Testis (tissue), 2 donors: Measurements from ENCODE around the gene ARHGEF11.

Source experiments
- CTCF ChIP-seq, 3 experiments: fragments of 450-650 bp in 2 of 3; fragments of 200-600 bp in 1 of 3; sonication (generic) in 1 of 3; IDR thresholded peaks; one replicate each; pipeline ENCODE4 v1.5.1; 2016 to 2019; ENCODE audit warnings: antibody characterized with exemption in 3 of 3, mild to moderate bottlenecking in 2 of 3, moderate library complexity in 1 of 3
- POLR2A ChIP-seq: fragments of 450-650 bp; IDR thresholded peaks from one replicate; pipeline ENCODE4 v1.6.1; 2017; ENCODE audit warnings: antibody characterized with exemption, mild to moderate bottlenecking, moderate library complexity

DNA sequence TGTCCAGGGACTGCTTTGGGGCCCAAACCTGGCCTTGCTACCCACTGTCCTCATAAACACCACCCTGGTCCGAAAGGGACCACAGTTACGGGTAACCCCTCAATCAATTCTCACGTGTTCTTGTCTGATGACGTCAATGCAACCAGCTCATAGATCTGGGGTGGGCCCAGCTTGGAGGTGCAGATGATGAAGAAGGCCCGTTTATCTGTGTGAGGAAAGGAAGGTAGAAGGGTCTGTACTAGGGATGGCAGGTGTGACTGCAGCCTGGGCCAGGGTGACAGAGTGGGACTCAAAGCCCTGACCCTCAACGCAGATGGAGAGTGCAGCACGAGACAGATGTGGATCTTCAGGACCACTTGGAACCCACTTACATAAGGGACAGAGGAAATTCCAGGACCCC lies 103.0 kb downstream of the ARHGEF11 start:
- no peak for TF ChIP-seq CTCF (IDR thresholded peaks at IDR 0.05)
- TF ChIP-seq POLR2A, result no peak
